Lower leg skin (tissue), 4 donors: ENCODE measurements around the gene CERK. TPM values are rescaled to one million over a fixed set of nuclear protein-coding genes. Genes with fewer than 3 reads are reported as not detected.

Experiments
- DNase-seq, 2 donors: peaks; one replicate each; pipeline ENCODE4 v3.0.0-alpha.2; 2019; ENCODE audit warnings: low spot score in 2 of 2
- H3K4me3 ChIP-seq: fragments of 200-600 bp; sonication (generic); 2 replicates; pipeline ENCODE4 v1.5.1; 2017; ENCODE audit warnings: mild to moderate bottlenecking, low read depth; ENCODE audit not compliant: poor library complexity, severe bottlenecking
- POLR2A ChIP-seq, 2 donors: fragments of 450-650 bp; IDR thresholded peaks; one replicate each; pipeline ENCODE4 v1.6.1; 2016 to 2017; ENCODE audit warnings: antibody characterized with exemption in 2 of 2, mild to moderate bottlenecking in 1 of 2, moderate library complexity in 1 of 2
- WGBS, 2 donors: methylation state at CpG; one replicate each; pipeline ENCODE4 v1.1.5; 2018; 5-methylcytosine and 5-hydroxymethylcytosine counted together
- intact Hi-C: fragments of 100-400 bp; cut with DNase I; formaldehyde crosslinking; loops from one replicate; pipeline ENCODE4 v1.15.0; 2023; ENCODE audit warnings: low total_unique reads
- total RNA-seq, 4 donors: library from RNA; depleted of rRNA; stranded (reverse); fragments of >200 nt; gene quantifications; one replicate each; pipeline ENCODE4 v1.1.0, GENCODE V29; 2016
- TF ChIP-seq, protein P1 (sequence below), 3 donors: fragments of 450-650 bp; IDR thresholded peaks; one replicate each; pipeline ENCODE4 v1.5.1; 2016; ENCODE audit warnings: antibody characterized with exemption in 3 of 3, mild to moderate bottlenecking in 3 of 3, moderate library complexity in 2 of 3

The CERK gene
- total RNA-seq, 4 donors from 2014 or later = 38.9 to 49.6 (median 41.5) TPM

DNA sequence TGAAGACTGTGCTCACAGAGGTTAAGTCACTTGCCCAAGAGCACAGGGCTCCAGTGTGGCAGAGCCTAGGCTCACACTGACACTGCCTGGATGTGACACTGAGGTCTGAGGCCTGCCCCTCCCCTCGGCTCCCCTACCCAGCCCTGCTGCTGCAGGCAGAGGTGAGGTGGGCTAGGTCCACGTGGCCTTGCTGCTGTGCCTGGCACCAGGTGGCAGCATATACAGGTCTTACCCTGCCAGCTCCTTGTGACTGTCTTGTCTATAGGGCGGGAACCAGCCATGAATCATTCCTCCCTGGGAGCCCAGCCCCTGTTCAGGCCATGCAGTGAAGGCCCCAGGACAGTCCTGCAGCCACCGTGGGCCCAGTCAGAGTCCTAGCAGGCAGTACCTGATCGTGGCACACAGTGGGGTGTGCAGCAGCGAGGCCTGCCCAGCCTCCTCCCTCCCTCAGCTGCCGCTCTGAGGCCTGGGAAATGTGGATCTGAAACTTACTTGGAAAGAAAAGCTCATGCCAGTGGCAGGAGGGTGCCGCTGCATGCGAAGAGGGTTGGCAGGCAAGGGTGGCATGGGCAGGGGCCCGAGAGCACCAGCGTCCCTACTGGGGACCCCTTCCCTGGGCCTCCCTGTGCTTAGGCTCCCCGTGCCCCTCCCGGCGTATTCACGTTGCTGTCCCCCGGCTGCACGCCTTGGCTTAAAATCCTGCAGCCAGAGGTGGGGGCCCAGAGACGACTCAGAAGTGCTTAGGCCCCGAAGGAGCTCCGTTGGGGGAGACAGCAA lies 1.2 kb upstream of the CERK start:
- intact Hi-C loops = no loop called here
- DNase-seq = peak; percentile 58 to 94
- H3K4me3 ChIP-seq = no peak overlapping the region
- WGBS, 2 donors = 47 to 55% methylated on average over 16 to 20 of the region's 20 CpGs
- TF ChIP-seq, protein P1, sequence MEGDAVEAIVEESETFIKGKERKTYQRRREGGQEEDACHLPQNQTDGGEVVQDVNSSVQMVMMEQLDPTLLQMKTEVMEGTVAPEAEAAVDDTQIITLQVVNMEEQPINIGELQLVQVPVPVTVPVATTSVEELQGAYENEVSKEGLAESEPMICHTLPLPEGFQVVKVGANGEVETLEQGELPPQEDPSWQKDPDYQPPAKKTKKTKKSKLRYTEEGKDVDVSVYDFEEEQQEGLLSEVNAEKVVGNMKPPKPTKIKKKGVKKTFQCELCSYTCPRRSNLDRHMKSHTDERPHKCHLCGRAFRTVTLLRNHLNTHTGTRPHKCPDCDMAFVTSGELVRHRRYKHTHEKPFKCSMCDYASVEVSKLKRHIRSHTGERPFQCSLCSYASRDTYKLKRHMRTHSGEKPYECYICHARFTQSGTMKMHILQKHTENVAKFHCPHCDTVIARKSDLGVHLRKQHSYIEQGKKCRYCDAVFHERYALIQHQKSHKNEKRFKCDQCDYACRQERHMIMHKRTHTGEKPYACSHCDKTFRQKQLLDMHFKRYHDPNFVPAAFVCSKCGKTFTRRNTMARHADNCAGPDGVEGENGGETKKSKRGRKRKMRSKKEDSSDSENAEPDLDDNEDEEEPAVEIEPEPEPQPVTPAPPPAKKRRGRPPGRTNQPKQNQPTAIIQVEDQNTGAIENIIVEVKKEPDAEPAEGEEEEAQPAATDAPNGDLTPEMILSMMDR (IDR thresholded peaks at IDR 0.05) = no peak
- no peak for TF ChIP-seq POLR2A (IDR thresholded peaks at IDR 0.05)

DNA sequence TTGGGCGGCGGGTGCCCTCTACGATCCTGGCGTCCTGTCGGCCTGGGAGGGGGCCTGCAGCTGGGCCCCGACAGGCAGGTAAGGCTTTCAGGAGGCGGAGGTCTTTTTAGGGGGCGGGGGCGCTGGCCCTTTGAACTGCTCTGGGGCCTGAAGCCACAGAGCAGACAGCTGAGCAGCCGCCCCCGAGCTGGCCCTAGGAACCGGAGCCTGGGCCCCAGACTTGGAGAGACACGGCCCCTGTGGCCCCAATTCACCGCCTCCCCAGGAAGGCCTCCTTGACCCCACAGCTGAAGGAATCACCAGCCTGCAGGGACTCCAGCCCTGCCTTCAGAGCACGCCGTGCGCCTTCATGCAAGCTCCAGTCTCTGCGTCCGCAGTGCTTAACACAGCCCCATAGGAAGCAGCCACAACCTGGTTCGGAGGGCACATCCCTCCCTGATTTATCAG lies 618 bp upstream of the CERK start:
- no peak for DNase-seq
- H3K4me3 ChIP-seq = peak overlapping the region; percentile 76
- WGBS, 2 donors = 8 to 12% methylated on average over 5 to 17 of the region's 20 CpGs
- no peak for TF ChIP-seq POLR2A (IDR thresholded peaks at IDR 0.05)
- TF ChIP-seq, protein P1 (IDR thresholded peaks at IDR 0.05) = no peak
- intact Hi-C loops = no loop called here

DNA sequence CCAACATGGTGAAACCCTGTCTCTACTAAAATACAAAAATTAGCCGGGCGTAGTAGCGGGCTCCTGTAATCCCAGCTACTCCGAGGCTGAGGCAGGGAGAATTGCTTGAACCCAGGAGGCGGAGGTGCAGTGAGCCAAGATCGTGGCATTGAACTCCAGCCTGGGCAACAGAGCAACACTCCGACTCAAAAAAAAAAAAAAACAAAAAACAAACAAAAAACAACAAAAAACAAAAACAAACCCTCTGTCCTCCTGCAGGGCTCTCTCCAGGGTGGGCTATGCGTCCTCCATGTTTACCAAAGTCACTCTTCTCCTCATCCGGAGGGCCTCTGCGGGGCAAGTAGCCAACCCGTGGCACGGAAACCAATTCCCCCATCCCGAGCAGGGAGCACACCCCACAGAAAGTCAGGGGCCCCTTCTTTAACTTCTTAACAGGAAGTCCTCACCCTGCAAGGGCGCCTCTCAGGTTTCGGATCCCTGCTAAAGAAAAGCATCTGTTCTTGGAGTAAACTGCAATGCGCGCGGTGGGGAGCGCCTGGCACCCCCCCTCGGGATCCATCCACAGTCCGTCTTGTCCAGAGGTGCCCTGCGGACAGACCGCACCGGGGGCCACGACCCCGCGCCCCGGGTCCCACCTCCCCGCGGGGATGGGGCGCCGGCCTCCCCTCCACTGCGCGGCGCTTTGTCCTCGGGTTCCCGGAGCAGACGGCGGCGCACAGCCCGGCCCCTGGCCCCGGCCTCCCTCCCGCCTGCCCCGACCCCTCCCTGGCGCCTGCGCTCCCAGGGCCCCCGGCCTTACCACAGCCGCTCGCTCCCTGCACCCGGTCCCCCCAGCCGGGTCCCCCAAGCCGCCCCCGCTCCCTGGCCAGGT lies 712 bp downstream of the CERK start:
- intact Hi-C loops = no loop called here
- peak in 1 of 2 donors; percentile 90 for DNase-seq
- TF ChIP-seq, protein P1 (IDR thresholded peaks at IDR 0.05) = no peak
- no peak for TF ChIP-seq POLR2A (IDR thresholded peaks at IDR 0.05)
- WGBS, 2 donors = 7 to 9% methylated on average over 24 to 30 of the region's 53 CpGs
- H3K4me3 ChIP-seq = peak overlapping the region; percentile 91

DNA sequence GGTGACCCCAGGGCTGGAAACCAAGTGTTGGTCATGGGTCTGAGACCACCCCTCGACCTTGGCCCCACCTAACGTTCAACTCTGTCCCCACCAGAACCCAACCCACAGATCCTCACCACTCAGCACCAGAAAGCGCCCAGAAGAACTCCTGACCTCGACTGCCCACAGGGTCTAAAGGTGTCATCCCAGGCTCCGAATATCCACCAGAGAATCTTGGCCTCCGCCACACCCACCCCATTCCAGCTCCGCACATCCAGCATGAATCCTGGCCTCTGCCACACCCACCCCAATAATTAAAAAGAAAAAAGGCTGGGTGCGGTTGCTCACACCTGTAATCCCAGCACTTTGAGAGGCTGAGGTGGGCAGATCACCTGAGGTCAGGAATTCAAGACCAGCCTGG lies 1.3 kb downstream of the CERK start:
- intact Hi-C loops = no loop called here
- no peak for DNase-seq
- no peak overlapping the region for H3K4me3 ChIP-seq
- 45 to 59% methylated on average over 8 of the region's 8 CpGs for WGBS, 2 donors
- TF ChIP-seq, protein P1 (IDR thresholded peaks at IDR 0.05) = no peak
- no peak for TF ChIP-seq POLR2A (IDR thresholded peaks at IDR 0.05)

DNA sequence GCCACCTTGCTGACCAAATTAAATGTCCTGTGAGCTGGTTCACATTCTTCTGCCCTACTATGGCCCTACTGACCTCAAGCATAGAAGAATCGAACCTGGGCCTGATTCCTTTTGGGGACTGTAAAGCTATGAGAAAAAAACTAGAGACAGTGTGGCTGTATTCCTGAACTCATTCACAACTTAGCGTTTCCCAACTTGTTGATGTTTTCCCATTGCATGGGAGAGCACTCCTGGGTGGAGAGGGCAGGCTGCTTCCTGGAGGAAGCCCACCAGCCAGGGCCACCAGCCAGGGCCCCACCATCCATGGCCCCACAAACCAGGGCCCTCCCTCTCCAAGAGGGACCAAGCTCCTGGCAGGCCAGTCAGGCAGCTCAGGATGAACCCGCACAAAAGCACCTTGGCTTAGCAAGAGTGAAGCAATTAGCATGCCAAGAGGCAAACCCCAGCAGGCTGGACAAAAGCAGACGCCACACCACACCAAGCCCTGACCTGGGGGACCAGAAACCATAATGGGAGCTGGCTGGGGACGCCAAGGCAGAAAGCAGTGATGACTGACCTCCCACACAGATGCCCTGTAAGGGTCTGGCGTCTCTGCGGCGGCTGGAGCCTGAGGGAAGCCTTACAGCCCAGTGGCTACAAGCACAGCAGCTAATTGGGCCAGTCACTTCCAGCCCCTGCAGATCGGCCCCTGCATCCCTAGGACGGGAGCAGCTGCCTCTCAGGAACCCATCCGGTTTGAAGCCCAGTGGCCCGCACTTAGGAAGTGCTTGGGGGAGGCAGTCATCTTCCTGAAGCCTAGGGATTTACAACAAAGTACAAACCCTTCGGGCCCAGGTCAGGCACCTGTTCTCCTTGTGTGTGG lies 2.1 kb downstream of the CERK start:
- DNase-seq = no peak
- intact Hi-C loops = no loop called here
- TF ChIP-seq POLR2A (IDR thresholded peaks at IDR 0.05) = no peak
- TF ChIP-seq, protein P1 (IDR thresholded peaks at IDR 0.05) = no peak
- 77 to 84% methylated on average over 9 to 13 of the region's 13 CpGs for WGBS, 2 donors
- H3K4me3 ChIP-seq = no peak overlapping the region
